GM12878 (cell line): ENCODE measurements around the gene CACNA1G. TPM values are rescaled to one million over a fixed set of nuclear protein-coding genes. Genes with fewer than 3 reads are reported as not detected.

Source experiments
- ATAC-seq: fragments of 200-7000 bp; cut with Tn5 transposase; 3 replicates; pipeline ENCODE4 v1.9.1; 2020; ENCODE audit warnings: mild to moderate bottlenecking, moderate library complexity
- BruUV-seq: library from RNA; stranded (reverse); fragments of 400-500 nt; replicated peaks from 2 replicates; lab custom pipeline; 2021; lab: Mats Ljungman, UMichigan
- CTCF ChIA-PET: fragments of 300-600 bp; sonication (Branson Sonifier 250); formaldehyde crosslinking; extraction: SDS; loops from one replicate; lab custom pipeline; 2021; ENCODE audit warnings: inconsistent platforms; lab: Yijun Ruan, JAX
- POLR2A ChIA-PET: fragments of 350-600 bp; formaldehyde crosslinking; extraction: SDS; loops from one replicate; lab custom pipeline; 2021; ENCODE audit warnings: inconsistent platforms; lab: Charles Lee
- RAD21 ChIA-PET: fragments of 300-600 bp; sonication (Branson Sonifier 250); formaldehyde crosslinking; loops from one replicate; lab custom pipeline; 2023; ENCODE audit warnings: antibody characterized with exemption; ENCODE audit not compliant: unreplicated experiment; lab: Charles Lee
- SMC1A ChIA-PET: fragments of 300-600 bp; sonication (Branson Sonifier 250); formaldehyde crosslinking; loops from one replicate; lab custom pipeline; 2023; ENCODE audit not compliant: unreplicated experiment, uncharacterized antibody; lab: Charles Lee
- DNase-seq: peaks from one replicate; pipeline ENCODE4 v3.0.0-alpha.2; 2011; ENCODE audit warnings: low read depth, low spot score
- FAIRE-seq: peaks from 3 replicates; lab custom pipeline; 2011; peaks lifted over from hg19 to GRCh38; lab: Jason Lieb, UNC
- H2AFZ ChIP-seq: 2 replicates; pipeline ENCODE4 v1.6.0; 2011; ENCODE audit warnings: low read depth, low read length, control low read depth; ENCODE audit not compliant: control insufficient read depth
- H3K27ac ChIP-seq: 2 replicates; pipeline ENCODE4 v1.5.1; 2011; ENCODE audit warnings: control low read depth; ENCODE audit not compliant: control insufficient read depth, insufficient read depth
- H3K27me3 ChIP-seq, 2 experiments: replicated peaks in 1 of 2; 2 replicates each; pipeline versions ENCODE4 v1.6.0 to v1.6.1; 2011; ENCODE audit warnings: low read length in 1 of 2; ENCODE audit not compliant: control insufficient read depth in 2 of 2, insufficient read depth in 2 of 2
- H3K36me3 ChIP-seq, 2 experiments: 2 replicates each; pipeline ENCODE4 v1.5.1; 2011; ENCODE audit warnings: low read length in 1 of 2; ENCODE audit not compliant: control insufficient read depth in 2 of 2, insufficient read depth in 2 of 2
- H3K4me1 ChIP-seq: 2 replicates; pipeline ENCODE4 v1.6.1; 2011; ENCODE audit warnings: mild to moderate bottlenecking, low read length, moderate library complexity, mixed read lengths; ENCODE audit not compliant: control insufficient read depth, insufficient read depth
- H3K4me2 ChIP-seq: 2 replicates; pipeline ENCODE4 v1.6.0; 2011; ENCODE audit warnings: control low read depth; ENCODE audit not compliant: control insufficient read depth, insufficient read depth
- H3K4me3 ChIP-seq: fragments of 200-600 bp; sonication (generic); 2 replicates; pipeline ENCODE4 v1.5.1; 2016
- H3K79me2 ChIP-seq: 2 replicates; pipeline ENCODE4 v1.6.0; 2011; ENCODE audit warnings: low read length; ENCODE audit not compliant: control insufficient read depth, insufficient read depth
- H3K9ac ChIP-seq: 2 replicates; pipeline ENCODE4 v1.8.0; 2011; ENCODE audit warnings: low read length, control low read depth, mixed read lengths; ENCODE audit not compliant: control insufficient read depth, insufficient read depth
- H3K9me3 ChIP-seq: replicated peaks from 3 replicates; pipeline ENCODE4 v1.5.1; 2011; ENCODE audit warnings: mild to moderate bottlenecking, low read length; ENCODE audit not compliant: control insufficient read depth, insufficient read depth
- H4K20me1 ChIP-seq: 2 replicates; pipeline ENCODE4 v1.6.0; 2011; ENCODE audit not compliant: control insufficient read depth, insufficient read depth
- BCL11A ChIP-seq: IDR thresholded peaks from 2 replicates; pipeline ENCODE4 v1.6.1; 2011; ENCODE audit warnings: low read depth, low read length
- BHLHE40 ChIP-seq, 2 experiments: fragments of 450-650 bp in 1 of 2; IDR thresholded peaks; 2 replicates each; pipeline ENCODE4 v1.6.1; 2011 to 2017; ENCODE audit warnings: low read depth in 2 of 2, borderline replicate concordance in 1 of 2, improper control_type of control experiment in 1 of 2, low read length in 1 of 2, mild to moderate bottlenecking in 1 of 2
- CBFB ChIP-seq: IDR thresholded peaks from 2 replicates; pipeline ENCODE4 v1.6.1; 2016; ENCODE audit warnings: antibody characterized with exemption, low read depth
- CHD2 ChIP-seq: IDR thresholded peaks from 2 replicates; pipeline ENCODE4 v1.6.1; 2011; ENCODE audit warnings: low read depth, low read length, improper control_type of control experiment, borderline replicate concordance
- EGR1 ChIP-seq, 2 experiments: IDR thresholded peaks; 1 replicate in 1 of 2; 2 replicates in 1 of 2; pipeline ENCODE4 v1.6.1; 2011 to 2012; ENCODE audit warnings: low read depth in 2 of 2, low read length in 2 of 2, borderline replicate concordance in 1 of 2, mild to moderate bottlenecking in 1 of 2, moderate library complexity in 1 of 2
- EP300 ChIP-seq, 2 experiments: fragments of 150-350 bp in 1 of 2; IDR thresholded peaks; 2 replicates each; pipeline ENCODE4 v1.6.1; 2011 to 2012; ENCODE audit warnings: low read depth in 2 of 2, low read length in 2 of 2, borderline replicate concordance in 1 of 2, improper control_type of control experiment in 1 of 2, inconsistent platforms in 1 of 2; ENCODE audit not compliant: control insufficient read depth in 1 of 2
- ETV6 ChIP-seq, 2 experiments: fragments of 450-650 bp in 1 of 2; IDR thresholded peaks in 1 of 2; conservative IDR thresholded peaks in 1 of 2; 2 replicates each; pipeline ENCODE4 v1.6.1; 2014; ENCODE audit warnings: antibody characterized with exemption in 1 of 2, borderline replicate concordance in 1 of 2, low read depth in 1 of 2, mild to moderate bottlenecking in 1 of 2, moderate library complexity in 1 of 2
- MYB ChIP-seq: fragments of 150-350 bp; IDR thresholded peaks from 2 replicates; pipeline ENCODE4 v1.6.1; 2014; ENCODE audit warnings: mild to moderate bottlenecking, low read depth, low read length, borderline replicate concordance
- POLR2A ChIP-seq: IDR thresholded peaks from 2 replicates; pipeline ENCODE4 v1.6.1; 2011; ENCODE audit warnings: low read depth, mild to moderate bottlenecking, low read length
- POU2F2 ChIP-seq: IDR thresholded peaks from 3 replicates; pipeline ENCODE4 v1.6.1; 2011; ENCODE audit warnings: low read depth, mild to moderate bottlenecking, low read length, borderline replicate concordance
- RAD21 ChIP-seq: IDR thresholded peaks from 2 replicates; pipeline ENCODE4 v1.6.1; 2011; ENCODE audit warnings: mild to moderate bottlenecking, low read depth, low read length, moderate library complexity; ENCODE audit not compliant: insufficient read depth
- RUNX3 ChIP-seq: IDR thresholded peaks from 2 replicates; pipeline ENCODE4 v1.6.1; 2012; ENCODE audit warnings: low read length, inconsistent platforms
- SP1 ChIP-seq: IDR thresholded peaks from one replicate; pipeline ENCODE4 v1.6.1; 2011; ENCODE audit warnings: low read depth, low read length
- SUPT20H ChIP-seq: IDR thresholded peaks from 2 replicates; pipeline ENCODE4 v1.6.1; 2011; ENCODE audit warnings: low read depth, mild to moderate bottlenecking, low read length, moderate library complexity, borderline replicate concordance; ENCODE audit not compliant: control insufficient read depth
- TAF1 ChIP-seq: IDR thresholded peaks from 2 replicates; pipeline ENCODE4 v1.6.1; 2011; ENCODE audit warnings: mild to moderate bottlenecking, low read depth, low read length, borderline replicate concordance
- WGBS: methylation state at CpG from one replicate; pipeline ENCODE4 v1.1.6; 2016; ENCODE audit warnings: low lambda C conversion rate; ENCODE audit not compliant: insufficient replicate concordance, insufficient coverage; ENCODE audit errors: missing lambda C conversion rate; 5-methylcytosine and 5-hydroxymethylcytosine counted together
- in situ Hi-C: fragments of 300-500 bp; cut with MboI; formaldehyde crosslinking; loops from 9 replicates; pipeline ENCODE4 v1.14.3; 2018; ENCODE audit warnings: mixed read lengths
- intact Hi-C: fragments of 100-400 bp; cut with micrococcal nuclease; formaldehyde crosslinking; loops from one replicate; pipeline ENCODE4 v1.14.2; 2022; ENCODE audit not compliant: unreplicated experiment
- polyA plus RNA-seq, 11 experiments: library from polyadenylated mRNA; depleted of rRNA in 4 of 11; unstranded in 6 of 11; stranded (reverse) in 5 of 11; fragments of >200 nt; fragmentation: Nextera tagmentation in 4 of 11; fragmentation: Illumina TruSeq in 1 of 11; extraction: Ambion mirVana in 4 of 11; extraction: Trizol in 1 of 11; gene quantifications; 1 replicate in 1 of 11; 2 replicates in 10 of 11; pipeline versions ENCODE4 v1.2.1 to v1.2.3, GENCODE V29; 2011 to 2016; ENCODE audit warnings: inconsistent platforms in 2 of 11, missing spikeins in 2 of 11, low read depth in 1 of 11
- total RNA-seq, 4 experiments: library from RNA; depleted of rRNA in 3 of 4; stranded (reverse); fragments of >200 nt in 3 of 4; fragmentation: Illumina TruSeq in 1 of 4; extraction: Trizol in 1 of 4; gene quantifications; 2 replicates each; pipeline versions ENCODE4 v1.2.1 to v1.2.3, GENCODE V29; 2013 to 2021
- TF ChIP-seq, protein P1 (sequence below): fragments of 450-650 bp; conservative IDR thresholded peaks from 2 replicates; pipeline ENCODE4 v1.6.1; 2017; ENCODE audit warnings: mild to moderate bottlenecking, moderate library complexity
- TF ChIP-seq, protein P2 (sequence below): fragments of 450-650 bp; IDR thresholded peaks from 2 replicates; pipeline ENCODE4 v1.6.1; 2017; ENCODE audit warnings: mild to moderate bottlenecking, low read depth, inconsistent platforms; ENCODE audit not compliant: poor library complexity, severe bottlenecking
- TF ChIP-seq, protein P3 (sequence below): IDR thresholded peaks from 2 replicates; pipeline ENCODE4 v1.6.1; 2012; ENCODE audit warnings: low read depth, low read length, improper control_type of control experiment

Gene CACNA1G
- total and polyA plus RNA-seq, 10 of the 15 experiments (the other 5 are each of a cell fraction or from before 2014, with no cell fraction given), result 0.03 to 0.15 TPM; not detected in 8

DNA sequence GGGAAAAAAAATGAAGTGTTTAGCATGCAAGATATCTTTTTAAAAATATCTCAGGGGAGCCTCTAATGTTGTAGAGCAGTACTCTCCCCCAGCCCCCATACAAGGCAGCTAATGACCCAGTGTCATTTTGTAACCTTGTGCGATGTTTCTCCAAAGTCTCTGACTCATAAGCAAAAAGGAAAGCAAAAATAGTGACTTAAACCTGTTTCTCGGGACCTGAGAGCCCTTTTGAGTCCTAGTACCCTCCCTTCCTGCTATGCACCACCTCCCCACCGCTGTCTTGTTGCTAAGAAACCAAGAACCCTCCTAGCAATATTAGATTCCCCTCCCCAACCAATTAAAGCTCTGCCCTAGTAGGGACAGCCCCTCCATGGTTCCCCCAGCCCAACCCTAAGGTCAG lies 49.5 kb upstream of the CACNA1G start:
- ATAC-seq (peak; percentile 88), DNase-seq (peak; percentile 83), FAIRE-seq (peak; percentile 98)
- peak overlapping the region; percentile 45 for H2AFZ ChIP-seq
- H3K36me3 ChIP-seq, result no peaks in the 10 kb centered on the region
- H3K79me2 ChIP-seq, result peaks cover 3% of the 10 kb centered on the region; the same call in 1 of the 2 replicates
- BruUV-seq, result no TSS peak
- peak overlapping the region; percentile 79 for H3K4me2 ChIP-seq
- in situ Hi-C loops, result no loop called here
- H3K9me3 ChIP-seq, result no peaks in the 10 kb centered on the region
- H3K9ac ChIP-seq, result peak overlapping the region; percentile 32
- CTCF ChIA-PET, result interaction anchor here (0.9 to 5.2 kb wide), 7 partner anchors 10 to 342 kb away, joined by 3 to 25 read pairs (median 3); partner anchors contain the start of genes RSAD1 and SPATA20
- RAD21 ChIA-PET, result interaction anchor here (0.7 to 1.7 kb wide), 5 partner anchors 28 to 362 kb away, joined by 3 to 4 read pairs (median 3); no protein-coding TSS in a partner anchor
- H3K27ac ChIP-seq, result peak overlapping the region; percentile 75
- 3% methylated on average over 3 of the region's 3 CpGs for WGBS
- H4K20me1 ChIP-seq, result no peaks in the 10 kb centered on the region
- SMC1A ChIA-PET, result interaction anchor here (0.6 to 1.4 kb wide), 3 partner anchors 28 to 32 kb away, joined by 3 to 5 read pairs (median 4); no protein-coding TSS in a partner anchor
- H3K4me3 ChIP-seq, result peak overlapping the region; percentile 57
- intact Hi-C loops, result no loop called here
- no peaks in the 10 kb centered on the region for H3K27me3 ChIP-seq
- H3K4me1 ChIP-seq, result peaks cover 23% of the 10 kb centered on the region
- POLR2A ChIA-PET, result no interaction called here
- TF ChIP-seq ETV6 (conservative IDR thresholded peaks at IDR 0.05 in 1 of 2, IDR thresholded peaks at IDR 0.05 in 1 of 2; ENCODE audit: borderline replicate concordance in 1 of 2, low read depth in 1 of 2), result peak in 1 of 2 experiments; percentile 50; a peak in 1 of 4 replicates
- TF ChIP-seq TAF1, result no peak
- TF ChIP-seq, protein P1, sequence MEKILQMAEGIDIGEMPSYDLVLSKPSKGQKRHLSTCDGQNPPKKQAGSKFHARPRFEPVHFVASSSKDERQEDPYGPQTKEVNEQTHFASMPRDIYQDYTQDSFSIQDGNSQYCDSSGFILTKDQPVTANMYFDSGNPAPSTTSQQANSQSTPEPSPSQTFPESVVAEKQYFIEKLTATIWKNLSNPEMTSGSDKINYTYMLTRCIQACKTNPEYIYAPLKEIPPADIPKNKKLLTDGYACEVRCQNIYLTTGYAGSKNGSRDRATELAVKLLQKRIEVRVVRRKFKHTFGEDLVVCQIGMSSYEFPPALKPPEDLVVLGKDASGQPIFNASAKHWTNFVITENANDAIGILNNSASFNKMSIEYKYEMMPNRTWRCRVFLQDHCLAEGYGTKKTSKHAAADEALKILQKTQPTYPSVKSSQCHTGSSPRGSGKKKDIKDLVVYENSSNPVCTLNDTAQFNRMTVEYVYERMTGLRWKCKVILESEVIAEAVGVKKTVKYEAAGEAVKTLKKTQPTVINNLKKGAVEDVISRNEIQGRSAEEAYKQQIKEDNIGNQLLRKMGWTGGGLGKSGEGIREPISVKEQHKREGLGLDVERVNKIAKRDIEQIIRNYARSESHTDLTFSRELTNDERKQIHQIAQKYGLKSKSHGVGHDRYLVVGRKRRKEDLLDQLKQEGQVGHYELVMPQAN, result no peak
- TF ChIP-seq SUPT20H, result no peak
- no peak for TF ChIP-seq MYB
- TF ChIP-seq BCL11A, result peak; percentile 63; the same call in 1 of the 2 replicates
- peak in 1 of 2 experiments; percentile 11; a peak in 1 of 4 replicates for TF ChIP-seq EP300 (IDR thresholded peaks at IDR 0.05; ENCODE audit: borderline replicate concordance in 1 of 2, control insufficient read depth in 1 of 2, low read depth in 2 of 2, low read length in 2 of 2)
- TF ChIP-seq CHD2, result 0 out of 2 replicates have a peak, but pooled peaks have one; percentile 12
- no peak for TF ChIP-seq CBFB
- TF ChIP-seq RAD21, result no peak
- TF ChIP-seq POLR2A, result no peak
- TF ChIP-seq, protein P2, sequence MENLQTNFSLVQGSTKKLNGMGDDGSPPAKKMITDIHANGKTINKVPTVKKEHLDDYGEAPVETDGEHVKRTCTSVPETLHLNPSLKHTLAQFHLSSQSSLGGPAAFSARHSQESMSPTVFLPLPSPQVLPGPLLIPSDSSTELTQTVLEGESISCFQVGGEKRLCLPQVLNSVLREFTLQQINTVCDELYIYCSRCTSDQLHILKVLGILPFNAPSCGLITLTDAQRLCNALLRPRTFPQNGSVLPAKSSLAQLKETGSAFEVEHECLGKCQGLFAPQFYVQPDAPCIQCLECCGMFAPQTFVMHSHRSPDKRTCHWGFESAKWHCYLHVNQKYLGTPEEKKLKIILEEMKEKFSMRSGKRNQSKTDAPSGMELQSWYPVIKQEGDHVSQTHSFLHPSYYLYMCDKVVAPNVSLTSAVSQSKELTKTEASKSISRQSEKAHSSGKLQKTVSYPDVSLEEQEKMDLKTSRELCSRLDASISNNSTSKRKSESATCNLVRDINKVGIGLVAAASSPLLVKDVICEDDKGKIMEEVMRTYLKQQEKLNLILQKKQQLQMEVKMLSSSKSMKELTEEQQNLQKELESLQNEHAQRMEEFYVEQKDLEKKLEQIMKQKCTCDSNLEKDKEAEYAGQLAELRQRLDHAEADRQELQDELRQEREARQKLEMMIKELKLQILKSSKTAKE, result peak; percentile 55
- peak; percentile 57 for TF ChIP-seq SP1
- TF ChIP-seq, protein P3, sequence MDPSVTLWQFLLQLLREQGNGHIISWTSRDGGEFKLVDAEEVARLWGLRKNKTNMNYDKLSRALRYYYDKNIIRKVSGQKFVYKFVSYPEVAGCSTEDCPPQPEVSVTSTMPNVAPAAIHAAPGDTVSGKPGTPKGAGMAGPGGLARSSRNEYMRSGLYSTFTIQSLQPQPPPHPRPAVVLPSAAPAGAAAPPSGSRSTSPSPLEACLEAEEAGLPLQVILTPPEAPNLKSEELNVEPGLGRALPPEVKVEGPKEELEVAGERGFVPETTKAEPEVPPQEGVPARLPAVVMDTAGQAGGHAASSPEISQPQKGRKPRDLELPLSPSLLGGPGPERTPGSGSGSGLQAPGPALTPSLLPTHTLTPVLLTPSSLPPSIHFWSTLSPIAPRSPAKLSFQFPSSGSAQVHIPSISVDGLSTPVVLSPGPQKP, result no peak
- TF ChIP-seq RUNX3, result peak; percentile 39; the same call in 1 of the 2 replicates
- TF ChIP-seq POU2F2, result 0 out of 3 replicates have a peak, but pooled peaks have one; percentile 32
- peak; percentile 27 to 53; a peak in 1 of 4 replicates for TF ChIP-seq BHLHE40 (IDR thresholded peaks at IDR 0.05; ENCODE audit: borderline replicate concordance in 1 of 2, low read depth in 2 of 2, low read length in 1 of 2)
- no peak for TF ChIP-seq EGR1 (IDR thresholded peaks at IDR 0.05; ENCODE audit: borderline replicate concordance in 1 of 2, low read depth in 2 of 2, low read length in 2 of 2)
